NCI-H345 treated with DMSO at 0.1 percent for 48 hours (cell line): ENCODE data around the gene UBE2C.

Experiments used
- DNase-seq: peaks from one replicate; lab custom pipeline; 2025; ENCODE audit not compliant: unreplicated experiment; lab: John Stamatoyannopoulos, UW

UBE2C gene

GRCh38 chr20:45857114-45857881, 44.9 kb downstream of the UBE2C start, which contains the start of the genes ACOT8 and ZSWIM3:
Gene ACOT8, minus strand, starts transcription at chr20:45857392. Its CDS starts 77 bp downstream, at chr20:45857315.
Gene ZSWIM3, plus strand, starts transcription at chr20:45857614. Its CDS starts 212 bp downstream, at chr20:45857826.
- peak; percentile 99 for DNase-seq

DNA sequence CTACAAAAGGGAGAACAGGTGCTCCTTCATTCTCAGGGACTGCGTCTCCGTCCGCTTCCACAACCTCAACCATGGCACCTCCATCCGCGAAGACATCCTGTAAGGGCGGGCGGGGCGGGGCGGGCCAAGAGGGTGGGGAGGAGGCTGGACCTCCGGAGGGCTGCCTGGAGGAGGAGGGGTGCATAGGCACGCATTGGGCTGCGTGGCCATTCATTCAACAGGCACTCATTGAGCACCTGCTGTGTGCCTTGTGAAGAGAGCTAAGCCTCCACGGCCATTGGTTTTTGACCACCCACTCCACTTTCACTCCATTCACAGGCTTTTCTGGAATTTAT, 45.4 kb downstream of the UBE2C start:
- no peak for DNase-seq

DNA sequence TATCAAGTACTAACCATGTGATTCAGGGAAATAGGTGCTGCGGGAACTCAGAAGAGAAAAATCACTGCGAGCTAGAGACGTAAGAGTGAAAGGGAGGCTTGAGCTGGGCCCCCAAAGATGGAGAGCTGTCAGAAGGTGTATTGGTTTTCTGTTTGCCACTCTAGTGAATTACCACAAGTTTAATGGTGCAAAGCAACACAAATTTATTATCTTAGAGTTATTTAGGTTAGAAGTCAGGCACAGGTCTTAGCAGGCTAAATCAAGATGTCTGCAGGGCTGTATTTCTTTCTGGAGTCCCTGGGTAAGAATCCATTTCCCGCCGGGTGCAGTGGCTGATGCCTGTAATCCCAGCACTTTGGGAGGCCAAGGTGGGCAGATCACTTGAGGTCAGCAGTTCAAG, 47.5 kb downstream of the UBE2C start:
- DNase-seq: no peak

GRCh38 chr20:45860560-45861220, 48.2 kb downstream of the UBE2C start:
- no peak for DNase-seq

- DNase-seq: peak; percentile 47
Observed at GRCh38 chr20:45861221-45862075, 49.0 kb downstream of the UBE2C start.

DNA sequence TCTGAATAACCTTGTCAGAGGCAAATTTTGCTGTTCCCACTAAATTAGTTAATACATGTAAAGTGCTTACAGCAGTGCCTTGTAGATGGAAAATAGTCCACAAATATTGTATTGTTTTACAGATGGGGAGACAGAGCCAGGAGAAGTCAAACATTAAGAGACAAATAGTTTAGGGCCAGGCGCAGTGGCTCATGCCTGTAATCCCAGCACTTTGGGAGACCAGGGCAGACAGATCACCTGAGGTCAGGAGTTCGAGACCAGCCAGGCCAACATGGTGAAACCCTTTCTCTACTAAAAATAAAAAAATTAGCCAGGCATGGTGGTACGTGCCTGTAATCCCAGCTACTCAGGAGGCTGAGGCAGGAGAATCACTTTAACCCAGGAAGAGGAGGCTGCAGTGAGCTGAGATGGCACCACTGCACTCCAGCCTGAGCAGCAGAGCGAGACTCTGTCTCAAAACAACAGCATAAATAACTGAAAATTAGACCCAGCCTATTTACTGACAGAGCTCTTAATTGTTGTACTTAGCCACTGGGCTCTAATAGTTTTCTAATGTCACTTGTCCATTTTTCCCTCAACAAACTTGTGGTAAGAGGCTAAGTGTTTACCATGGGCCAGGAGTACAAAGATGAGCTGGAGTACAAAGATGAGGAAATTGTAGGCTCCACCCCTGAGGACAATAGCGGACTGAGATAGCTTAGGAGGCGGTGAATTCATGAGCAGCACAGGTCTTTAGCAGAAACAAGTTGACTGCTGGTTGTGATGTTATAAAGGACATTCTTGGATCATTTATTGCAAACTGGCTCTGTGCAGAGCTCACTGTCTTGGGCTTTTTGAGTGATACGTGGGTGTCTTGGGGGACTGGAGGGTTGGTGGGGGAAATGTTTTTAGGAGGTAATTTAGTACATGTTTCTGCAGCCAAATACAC, 51.4 kb downstream of the UBE2C start:
- DNase-seq: no peak

- DNase-seq: no peak
Observed at GRCh38 chr20:45866454-45866853, 54.0 kb downstream of the UBE2C start.
